ENCODE results near the gene RHEB. TPM values are rescaled to one million over a fixed set of nuclear protein-coding genes. Genes with fewer than 3 reads are reported as not detected.

The RHEB gene
- total RNA-seq, 1 donor from 2014 or later, result 143 TPM

- H3K79me2 ChIP-seq (ENCODE audit: insufficient read depth, low read length), result no peaks in the 10 kb centered on the region
- H3K4me3 ChIP-seq (ENCODE audit: insufficient read depth, low read depth, low read length), result no peak overlapping the region
- H3K9ac ChIP-seq (ENCODE audit: low read length), result no peak overlapping the region
- no peak overlapping the region for H3K27ac Mint-ChIP-seq (ENCODE audit: unreplicated experiment)
- H3K27me3 Mint-ChIP-seq (ENCODE audit: low read depth, unreplicated experiment), result peaks cover 39% of the 10 kb centered on the region
- H3K36me3 ChIP-seq (ENCODE audit: insufficient read depth, low read length), result no peaks in the 10 kb centered on the region
- peaks cover 3% of the 10 kb centered on the region for H3K9me3 Mint-ChIP-seq (ENCODE audit: unreplicated experiment)
- H3K27me3 ChIP-seq (ENCODE audit: insufficient read depth, low read length), result peaks cover 2% of the 10 kb centered on the region
- FAIRE-seq (no peak), DNase-seq (ENCODE audit: low read depth) (no peak)
- no peak overlapping the region for H3K4me2 ChIP-seq (ENCODE audit: low read length)
- no peaks in the 10 kb centered on the region for H4K20me1 ChIP-seq (ENCODE audit: insufficient read depth, low read length)
- no peak overlapping the region for H3K27ac ChIP-seq (ENCODE audit: low read depth, low read length)
- H3K4me3 Mint-ChIP-seq (ENCODE audit: unreplicated experiment), result no peak overlapping the region
- peaks cover 10% of the 10 kb centered on the region for H3K4me1 ChIP-seq (ENCODE audit: insufficient read depth, low read length)
- H3K4me1 Mint-ChIP-seq (ENCODE audit: low read depth, unreplicated experiment), result peaks cover 10% of the 10 kb centered on the region
- H3K9me3 ChIP-seq (ENCODE audit: insufficient read depth, low read depth, low read length), result no peaks in the 10 kb centered on the region
- no peak overlapping the region for H2AFZ ChIP-seq (ENCODE audit: low read depth, low read length)
- TF ChIP-seq EZH2 (IDR thresholded peaks at IDR 0.05; ENCODE audit: insufficient read depth, low read length), result no peak
- no peak for TF ChIP-seq CTCF (IDR thresholded peaks at IDR 0.05; ENCODE audit: insufficient read depth, low read depth, low read length)
- H3K36me3 Mint-ChIP-seq (ENCODE audit: low read depth, unreplicated experiment), result peaks cover 2% of the 10 kb centered on the region
Measured at GRCh38 chr7:151433721-151434400, 85.8 kb downstream of the RHEB start.

DNA sequence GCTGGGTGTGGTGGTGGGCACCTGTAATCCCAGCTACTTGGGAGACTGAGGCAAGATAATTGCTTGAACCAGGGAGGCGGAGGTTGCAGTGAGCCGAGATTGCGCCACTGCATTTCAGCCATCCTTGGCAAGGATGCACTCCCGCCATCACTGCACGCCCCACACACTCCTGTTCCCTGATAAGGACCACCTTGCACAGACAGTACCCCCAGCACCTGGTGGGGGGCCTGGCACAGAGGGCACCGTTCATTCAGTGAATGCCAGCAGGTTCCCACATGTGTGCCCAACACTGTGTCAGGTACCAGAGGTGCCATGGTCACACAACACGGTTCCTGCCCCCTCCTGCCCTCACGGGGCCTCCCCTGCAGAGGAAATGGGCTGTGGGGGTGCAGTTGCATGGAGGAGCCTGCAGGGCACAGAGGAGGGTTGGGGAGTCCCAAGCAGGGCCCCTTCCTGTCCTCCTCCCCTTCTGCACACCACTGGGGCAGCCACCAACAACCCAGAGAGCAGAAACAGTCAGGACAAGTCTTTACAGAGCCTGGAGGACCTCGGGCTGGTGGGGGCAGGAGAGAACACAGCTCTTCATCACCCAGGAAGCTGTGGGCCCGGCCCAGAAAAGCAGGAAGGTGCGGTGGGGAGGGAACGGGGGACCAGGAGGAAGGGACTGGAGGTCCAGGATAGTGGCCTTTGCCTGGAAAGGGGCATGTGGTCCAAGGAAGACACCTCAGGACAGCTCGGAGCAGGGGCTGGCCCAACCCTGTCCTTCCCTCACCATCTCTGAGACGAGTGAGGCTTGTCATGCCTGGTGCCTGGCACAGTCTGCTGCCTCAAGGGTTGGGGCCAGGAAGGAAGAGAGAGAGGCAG lies 86.8 kb downstream of the RHEB start:
- no peaks in the 10 kb centered on the region for H3K36me3 ChIP-seq (ENCODE audit: insufficient read depth, low read length)
- H3K9me3 Mint-ChIP-seq (ENCODE audit: unreplicated experiment), result no peaks in the 10 kb centered on the region

More for the DNA sequence above, 86.8 kb downstream of the RHEB start:
- Mint-ChIP-seq H3K36me3 (ENCODE audit: low read depth, unreplicated experiment) (peaks cover 2% of the 10 kb centered on the region), H3K27me3 (ENCODE audit: low read depth, unreplicated experiment) (peaks cover 35% of the 10 kb centered on the region), H3K27ac (ENCODE audit: unreplicated experiment) (no peak overlapping the region), H3K4me3 (ENCODE audit: unreplicated experiment) (no peak overlapping the region), H3K4me1 (ENCODE audit: low read depth, unreplicated experiment) (peaks cover 19% of the 10 kb centered on the region)
- TF ChIP-seq CTCF (IDR thresholded peaks at IDR 0.05; ENCODE audit: insufficient read depth, low read depth, low read length) (no peak), EZH2 (IDR thresholded peaks at IDR 0.05; ENCODE audit: insufficient read depth, low read length) (no peak)
- Histone ChIP-seq H3K4me3 (ENCODE audit: insufficient read depth, low read depth, low read length) (no peak overlapping the region), H3K79me2 (ENCODE audit: insufficient read depth, low read length) (no peaks in the 10 kb centered on the region), H3K9ac (ENCODE audit: low read length) (no peak overlapping the region), H3K27ac (ENCODE audit: low read depth, low read length) (no peak overlapping the region), H3K4me1 (ENCODE audit: insufficient read depth, low read length) (peaks cover 18% of the 10 kb centered on the region), H3K4me2 (ENCODE audit: low read length) (no peak overlapping the region), H3K27me3 (ENCODE audit: insufficient read depth, low read length) (peaks cover 2% of the 10 kb centered on the region), H3K9me3 (ENCODE audit: insufficient read depth, low read depth, low read length) (no peaks in the 10 kb centered on the region), H2AFZ (ENCODE audit: low read depth, low read length) (no peak overlapping the region), H4K20me1 (ENCODE audit: insufficient read depth, low read length) (no peaks in the 10 kb centered on the region)
- no peak for DNase-seq (ENCODE audit: low read depth)
- no peak for FAIRE-seq

Measured in astrocyte (in vitro differentiated cells and primary cell).